ENCODE measurements around the gene DCP1B.

The DCP1B gene

DNA sequence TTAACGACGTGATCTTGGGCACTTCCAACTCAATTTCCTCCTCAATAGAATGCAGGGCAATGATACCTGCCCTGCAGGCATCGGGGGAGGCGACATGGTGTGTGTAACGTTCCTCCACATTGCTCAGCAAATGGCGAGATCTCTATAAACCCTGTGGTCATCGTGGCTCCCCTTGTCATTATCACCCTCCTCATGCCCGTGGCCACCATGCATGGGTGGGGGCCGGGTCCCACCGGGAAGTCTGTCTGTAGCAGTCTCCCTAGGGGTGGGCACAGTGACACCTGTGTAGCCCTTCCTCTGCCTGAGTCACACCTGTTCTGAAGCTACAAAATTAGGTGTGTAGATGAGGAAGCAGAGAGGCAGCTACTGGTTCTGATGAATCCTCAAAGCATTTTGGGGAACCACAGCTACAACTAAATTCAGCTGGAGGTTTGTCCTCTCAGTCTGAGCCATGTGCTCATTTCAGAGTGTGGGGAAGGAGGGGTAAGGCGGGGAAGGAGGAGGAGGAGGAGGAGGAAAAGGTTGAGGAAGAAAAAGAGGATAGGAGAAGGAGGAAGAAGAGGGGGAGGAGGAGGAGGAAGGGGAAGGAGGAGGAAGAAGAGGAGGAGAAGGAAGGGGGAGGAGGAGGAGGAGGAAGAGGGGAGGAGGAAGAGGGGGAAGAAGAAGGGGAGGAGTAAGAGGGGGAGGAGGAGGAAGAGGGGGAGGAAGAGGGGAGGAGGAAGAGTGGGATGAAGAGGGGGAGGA, 74.8 kb downstream of the DCP1B start:
- no peak overlapping the region for H3K4me3 Mint-ChIP-seq
- H3K9me3 Mint-ChIP-seq: no peaks in the 10 kb centered on the region
- H3K36me3 Mint-ChIP-seq: no peaks in the 10 kb centered on the region
- H3K4me1 Mint-ChIP-seq: peaks cover 15% of the 10 kb centered on the region
- no peak overlapping the region for H3K27ac Mint-ChIP-seq
- DNase-seq: no peak
- CTCF ChIA-PET: interaction anchor here (1.0 to 1.2 kb wide), 2 partner anchors 11 to 125 kb away, joined by 3 to 4 read pairs; no protein-coding TSS in a partner anchor
- H3K27me3 Mint-ChIP-seq: peaks cover 9% of the 10 kb centered on the region

GRCh38 chr12:1928439-1929121, 75.7 kb downstream of the DCP1B start:
- DNase-seq: peak; percentile 15
- Mint-ChIP-seq H3K27ac (no peak overlapping the region), H3K9me3 (no peaks in the 10 kb centered on the region), H3K4me3 (no peak overlapping the region), H3K4me1 (peaks cover 19% of the 10 kb centered on the region), H3K27me3 (peaks cover 12% of the 10 kb centered on the region), H3K36me3 (no peaks in the 10 kb centered on the region)
- CTCF ChIA-PET: no interaction called here

GRCh38 chr12:1927751-1928351, 76.4 kb downstream of the DCP1B start:
- CTCF ChIA-PET: no interaction called here
- Mint-ChIP-seq H3K27me3 (peaks cover 13% of the 10 kb centered on the region), H3K9me3 (no peaks in the 10 kb centered on the region), H3K36me3 (no peaks in the 10 kb centered on the region), H3K4me1 (peaks cover 21% of the 10 kb centered on the region), H3K4me3 (no peak overlapping the region), H3K27ac (no peak overlapping the region)
- DNase-seq: no peak

DNA sequence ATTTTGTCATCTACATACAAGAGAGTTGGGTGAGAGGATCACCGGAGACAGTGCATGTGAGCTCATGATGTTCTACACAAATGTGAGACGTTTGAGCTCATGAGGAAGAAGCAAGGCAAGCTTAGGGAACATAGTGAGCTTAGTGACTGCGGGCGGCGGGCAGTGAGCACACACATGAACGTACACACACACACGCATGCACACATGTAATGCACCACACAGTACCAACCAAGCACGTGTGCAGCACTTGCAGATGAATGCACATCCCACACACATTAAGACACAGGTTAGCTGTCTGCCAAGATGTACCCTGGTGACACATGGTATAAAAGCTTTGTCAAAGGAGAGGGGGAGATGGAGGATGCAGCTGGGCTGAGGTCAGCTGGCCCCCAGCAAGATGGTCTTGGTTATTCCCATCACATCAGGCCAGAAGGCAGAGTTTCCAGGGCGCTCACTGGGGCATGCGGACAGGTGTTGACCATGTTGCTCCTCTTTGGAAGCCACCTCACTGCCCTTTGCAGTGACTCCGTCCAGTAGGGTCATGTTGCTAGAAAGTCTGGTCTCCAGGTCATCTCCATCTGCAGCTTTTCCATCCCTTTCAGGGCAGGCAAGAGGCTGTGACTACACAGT, 77.1 kb downstream of the DCP1B start:
- CTCF ChIA-PET: no interaction called here
- H3K27me3 Mint-ChIP-seq: peaks cover 15% of the 10 kb centered on the region
- no peak overlapping the region for H3K4me3 Mint-ChIP-seq
- H3K4me1 Mint-ChIP-seq: peaks cover 21% of the 10 kb centered on the region
- no peaks in the 10 kb centered on the region for H3K9me3 Mint-ChIP-seq
- H3K36me3 Mint-ChIP-seq: no peaks in the 10 kb centered on the region
- H3K27ac Mint-ChIP-seq: no peak overlapping the region
- no peak for DNase-seq

- no peak overlapping the region for H3K27ac Mint-ChIP-seq
- H3K4me3 Mint-ChIP-seq: no peak overlapping the region
- H3K36me3 Mint-ChIP-seq: no peaks in the 10 kb centered on the region
- CTCF ChIA-PET: interaction anchor here (1.2 kb wide), 1 partner anchor 13 kb away, joined by 3 read pairs; no protein-coding TSS in a partner anchor
- peaks cover 16% of the 10 kb centered on the region for H3K27me3 Mint-ChIP-seq
- peaks cover 21% of the 10 kb centered on the region for H3K4me1 Mint-ChIP-seq
- H3K9me3 Mint-ChIP-seq: no peaks in the 10 kb centered on the region
- peak; percentile 20 for DNase-seq
These were observed 78.0 kb downstream of the DCP1B start for GRCh38 chr12:1926251-1926657.

DNA sequence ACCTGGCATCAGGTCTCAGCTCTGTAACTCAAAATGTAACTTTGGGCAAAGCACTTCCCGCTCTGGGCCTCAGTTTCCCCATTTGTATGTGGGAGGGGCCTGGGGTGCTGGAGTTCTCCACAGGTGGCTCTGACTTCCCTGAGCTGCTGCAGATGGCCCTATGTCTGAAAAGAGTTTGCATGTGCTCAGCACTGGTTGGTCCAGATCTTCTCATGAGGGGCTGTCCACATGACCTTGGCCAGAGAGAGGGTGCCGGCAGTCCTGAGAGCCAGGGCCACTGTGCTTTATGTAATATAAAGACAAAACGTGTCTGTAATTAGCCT, 78.6 kb downstream of the DCP1B start:
- no peak overlapping the region for H3K27ac Mint-ChIP-seq
- H3K9me3 Mint-ChIP-seq: no peaks in the 10 kb centered on the region
- no peaks in the 10 kb centered on the region for H3K36me3 Mint-ChIP-seq
- peaks cover 21% of the 10 kb centered on the region for H3K4me1 Mint-ChIP-seq
- no peak overlapping the region for H3K4me3 Mint-ChIP-seq
- CTCF ChIA-PET: interaction anchor here (1.2 kb wide), 1 partner anchor 14 kb away, joined by 3 read pairs; no protein-coding TSS in a partner anchor
- peaks cover 22% of the 10 kb centered on the region for H3K27me3 Mint-ChIP-seq
- no peak for DNase-seq

DNA sequence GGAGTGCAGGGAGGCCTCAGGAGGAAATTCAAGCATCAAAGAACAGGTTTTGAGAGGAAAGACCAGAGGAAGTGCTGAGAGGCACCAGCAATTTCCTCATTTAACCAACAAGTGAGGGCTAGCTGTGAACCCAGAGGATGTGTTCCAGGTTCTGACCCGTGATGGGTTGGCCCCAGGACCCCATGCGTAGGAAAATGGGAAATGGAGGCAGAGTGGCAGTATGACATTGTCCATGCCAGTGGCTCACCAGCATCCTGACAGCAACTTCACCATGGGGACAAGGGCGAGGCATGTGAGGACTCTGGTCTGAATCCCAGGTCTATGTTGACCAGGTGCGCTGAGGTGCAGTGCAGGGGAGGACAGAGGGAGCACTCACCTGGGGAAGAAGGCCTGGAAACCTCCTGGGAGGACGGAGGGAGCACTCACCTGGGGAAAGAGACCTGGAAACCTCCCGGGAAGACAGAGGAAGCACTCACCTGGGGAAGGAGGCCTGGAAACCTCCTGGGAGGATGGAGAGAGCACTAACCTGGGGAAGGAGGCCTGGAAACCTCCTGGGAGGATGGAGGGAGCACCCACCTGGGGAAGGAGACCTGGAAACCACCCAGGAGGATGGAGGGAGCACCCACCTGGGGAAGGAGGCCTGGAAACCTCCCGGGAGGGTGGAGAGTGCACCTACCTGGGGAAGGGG, 79.1 kb downstream of the DCP1B start:
- Mint-ChIP-seq H3K4me3 (no peak overlapping the region), H3K27me3 (peaks cover 26% of the 10 kb centered on the region), H3K4me1 (peaks cover 20% of the 10 kb centered on the region), H3K9me3 (no peaks in the 10 kb centered on the region), H3K36me3 (no peaks in the 10 kb centered on the region), H3K27ac (no peak overlapping the region)
- DNase-seq: peak; percentile 20
- CTCF ChIA-PET: interaction anchor here (0.6 to 1.2 kb wide), 2 partner anchors 14 to 19 kb away, joined by 3 read pairs; no protein-coding TSS in a partner anchor

GRCh38 chr12:1922985-1923384, 81.3 kb downstream of the DCP1B start:
- Mint-ChIP-seq H3K27ac (no peak overlapping the region), H3K4me1 (peaks cover 17% of the 10 kb centered on the region), H3K9me3 (no peaks in the 10 kb centered on the region), H3K4me3 (no peak overlapping the region), H3K27me3 (peaks cover 42% of the 10 kb centered on the region), H3K36me3 (no peaks in the 10 kb centered on the region)
- DNase-seq: no peak
- CTCF ChIA-PET: no interaction called here

- H3K27me3 Mint-ChIP-seq: peaks cover 50% of the 10 kb centered on the region
- H3K4me3 Mint-ChIP-seq: no peak overlapping the region
- DNase-seq: no peak
- H3K4me1 Mint-ChIP-seq: peaks cover 22% of the 10 kb centered on the region
- no peaks in the 10 kb centered on the region for H3K36me3 Mint-ChIP-seq
- CTCF ChIA-PET: interaction anchor here (0.7 to 1.6 kb wide), 2 partner anchors 18 to 961 kb away, joined by 3 to 4 read pairs; no protein-coding TSS in a partner anchor
- no peak overlapping the region for H3K27ac Mint-ChIP-seq
- H3K9me3 Mint-ChIP-seq: no peaks in the 10 kb centered on the region
These were observed 82.1 kb downstream of the DCP1B start for GRCh38 chr12:1922075-1922709.

DNA sequence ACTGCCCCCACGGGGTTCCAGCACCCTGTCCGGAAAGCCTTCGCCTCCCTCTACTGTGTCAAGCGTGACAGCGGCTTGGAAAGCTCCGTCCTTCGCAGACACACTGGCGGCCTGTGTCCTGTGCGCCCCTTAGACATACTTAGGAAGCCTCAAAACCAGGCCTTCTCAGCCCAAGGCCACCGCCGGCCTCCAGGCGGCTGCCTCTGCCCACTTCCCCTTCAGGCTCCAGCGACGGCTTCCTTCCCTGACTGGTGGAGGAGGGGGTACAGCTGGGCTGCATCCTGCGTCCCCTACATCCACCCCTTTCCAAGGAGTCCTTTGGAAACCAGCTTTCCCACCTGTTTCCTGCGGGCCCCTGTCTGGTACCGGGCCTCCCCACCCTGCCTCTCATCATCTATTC, 83.3 kb downstream of the DCP1B start:
- CTCF ChIA-PET: interaction anchor here (1.6 kb wide), 1 partner anchor 19 kb away, joined by 3 read pairs; no protein-coding TSS in a partner anchor
- no peak overlapping the region for H3K4me3 Mint-ChIP-seq
- peaks cover 60% of the 10 kb centered on the region for H3K27me3 Mint-ChIP-seq
- peak; percentile 18 for DNase-seq
- H3K4me1 Mint-ChIP-seq: peaks cover 35% of the 10 kb centered on the region
- no peaks in the 10 kb centered on the region for H3K9me3 Mint-ChIP-seq
- H3K27ac Mint-ChIP-seq: no peak overlapping the region
- H3K36me3 Mint-ChIP-seq: peaks cover 4% of the 10 kb centered on the region

GRCh38 chr12:1920436-1920835, 83.8 kb downstream of the DCP1B start:
- peaks cover 60% of the 10 kb centered on the region for H3K27me3 Mint-ChIP-seq
- DNase-seq: peak; percentile 15
- H3K9me3 Mint-ChIP-seq: peaks cover 2% of the 10 kb centered on the region
- peaks cover 7% of the 10 kb centered on the region for H3K36me3 Mint-ChIP-seq
- H3K4me3 Mint-ChIP-seq: no peak overlapping the region
- peaks cover 37% of the 10 kb centered on the region for H3K4me1 Mint-ChIP-seq
- H3K27ac Mint-ChIP-seq: no peak overlapping the region
- CTCF ChIA-PET: no interaction called here

- peaks cover 39% of the 10 kb centered on the region for H3K4me1 Mint-ChIP-seq
These were observed 84.5 kb downstream of the DCP1B start for GRCh38 chr12:1919763-1920162.

DNA sequence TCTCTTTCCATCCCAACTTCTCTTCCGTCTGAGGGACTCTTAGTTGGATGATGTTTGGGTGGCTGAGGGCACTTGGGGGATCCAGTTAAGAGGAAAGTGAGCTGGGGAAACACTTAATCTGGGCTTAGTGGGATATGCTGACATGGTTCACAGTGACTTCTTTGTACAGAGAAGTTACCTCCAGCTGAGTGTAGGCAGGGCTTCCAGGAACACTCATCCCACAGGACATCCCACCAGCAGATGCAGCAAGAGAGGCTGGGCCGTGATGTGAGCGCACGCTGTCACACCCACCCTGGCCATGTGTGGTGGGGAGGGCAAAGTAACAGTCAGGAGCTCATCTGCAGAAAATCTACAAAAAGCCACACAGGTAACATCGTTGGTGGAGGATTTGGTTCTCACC, 85.0 kb downstream of the DCP1B start:
- no peak overlapping the region for H3K4me3 Mint-ChIP-seq
- H3K27ac Mint-ChIP-seq: no peak overlapping the region
- peaks cover 2% of the 10 kb centered on the region for H3K9me3 Mint-ChIP-seq
- DNase-seq: no peak
- CTCF ChIA-PET: interaction anchor here (1.3 to 1.8 kb wide), 3 partner anchors 21 to 124 kb away, joined by 3 to 10 read pairs (median 3); no protein-coding TSS in a partner anchor
- peaks cover 35% of the 10 kb centered on the region for H3K4me1 Mint-ChIP-seq
- peaks cover 7% of the 10 kb centered on the region for H3K36me3 Mint-ChIP-seq
- H3K27me3 Mint-ChIP-seq: peaks cover 49% of the 10 kb centered on the region

More at GRCh38 chr12:1919763-1920162, 84.5 kb downstream of the DCP1B start:
- H3K27ac Mint-ChIP-seq: no peak overlapping the region
- CTCF ChIA-PET: interaction anchor here (1.4 kb wide), 1 partner anchor 124 kb away, joined by 3 read pairs; no protein-coding TSS in a partner anchor
- no peak for DNase-seq
- peaks cover 7% of the 10 kb centered on the region for H3K36me3 Mint-ChIP-seq
- peaks cover 54% of the 10 kb centered on the region for H3K27me3 Mint-ChIP-seq
- H3K9me3 Mint-ChIP-seq: peaks cover 2% of the 10 kb centered on the region
- no peak overlapping the region for H3K4me3 Mint-ChIP-seq

All from activated naive CD4-positive, alpha-beta T cell treated with anti-CD3 and anti-CD28 coated beads, Interleukin-2, amount 10 ng/mL, durations not matched to agents 7 days and 5 days (primary cell).